ENCODE data around the gene CDH13.

DNA sequence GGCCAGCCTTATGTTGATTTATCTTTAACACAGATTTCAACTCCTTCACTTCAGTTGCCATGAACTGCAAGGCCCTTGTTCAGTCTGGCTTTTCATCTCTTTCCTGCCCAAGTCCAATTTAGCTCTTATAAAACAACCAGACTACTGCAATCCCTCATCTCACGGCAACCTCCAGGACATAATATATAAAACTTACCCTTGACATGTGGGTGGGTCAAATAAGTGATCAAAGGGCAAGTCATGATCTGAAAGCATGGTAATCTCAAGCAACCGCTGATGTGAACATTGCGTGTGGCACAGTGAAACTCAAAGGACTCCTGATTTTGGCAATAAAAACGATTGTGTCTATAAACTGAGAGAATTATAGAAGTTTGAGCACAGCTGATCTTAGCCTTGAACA is 364.6 kb downstream of the CDH13 start:
- TF ChIP-seq, protein P1, sequence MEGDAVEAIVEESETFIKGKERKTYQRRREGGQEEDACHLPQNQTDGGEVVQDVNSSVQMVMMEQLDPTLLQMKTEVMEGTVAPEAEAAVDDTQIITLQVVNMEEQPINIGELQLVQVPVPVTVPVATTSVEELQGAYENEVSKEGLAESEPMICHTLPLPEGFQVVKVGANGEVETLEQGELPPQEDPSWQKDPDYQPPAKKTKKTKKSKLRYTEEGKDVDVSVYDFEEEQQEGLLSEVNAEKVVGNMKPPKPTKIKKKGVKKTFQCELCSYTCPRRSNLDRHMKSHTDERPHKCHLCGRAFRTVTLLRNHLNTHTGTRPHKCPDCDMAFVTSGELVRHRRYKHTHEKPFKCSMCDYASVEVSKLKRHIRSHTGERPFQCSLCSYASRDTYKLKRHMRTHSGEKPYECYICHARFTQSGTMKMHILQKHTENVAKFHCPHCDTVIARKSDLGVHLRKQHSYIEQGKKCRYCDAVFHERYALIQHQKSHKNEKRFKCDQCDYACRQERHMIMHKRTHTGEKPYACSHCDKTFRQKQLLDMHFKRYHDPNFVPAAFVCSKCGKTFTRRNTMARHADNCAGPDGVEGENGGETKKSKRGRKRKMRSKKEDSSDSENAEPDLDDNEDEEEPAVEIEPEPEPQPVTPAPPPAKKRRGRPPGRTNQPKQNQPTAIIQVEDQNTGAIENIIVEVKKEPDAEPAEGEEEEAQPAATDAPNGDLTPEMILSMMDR (IDR thresholded peaks at IDR 0.05): no peak
- TF ChIP-seq POLR2A (IDR thresholded peaks at IDR 0.05) (no peak), EP300 (IDR thresholded peaks at IDR 0.05) (no peak)
